Measurements from ENCODE around the gene TIMM10.

Gene TIMM10

GRCh38 chr11:57502870-57503269 lies 27.7 kb downstream of the TIMM10 start:
- DNase-seq (ENCODE audit: low spot score) = no peak

GRCh38 chr11:57502376-57502775 lies 28.2 kb downstream of the TIMM10 start:
- DNase-seq (ENCODE audit: low spot score) = no peak

GRCh38 chr11:57501953-57502352 lies 28.6 kb downstream of the TIMM10 start:
- no peak for DNase-seq (ENCODE audit: low spot score)

- DNase-seq (ENCODE audit: low spot score) = no peak
These were observed 29.6 kb downstream of the TIMM10 start for GRCh38 chr11:57500926-57501325.

DNA sequence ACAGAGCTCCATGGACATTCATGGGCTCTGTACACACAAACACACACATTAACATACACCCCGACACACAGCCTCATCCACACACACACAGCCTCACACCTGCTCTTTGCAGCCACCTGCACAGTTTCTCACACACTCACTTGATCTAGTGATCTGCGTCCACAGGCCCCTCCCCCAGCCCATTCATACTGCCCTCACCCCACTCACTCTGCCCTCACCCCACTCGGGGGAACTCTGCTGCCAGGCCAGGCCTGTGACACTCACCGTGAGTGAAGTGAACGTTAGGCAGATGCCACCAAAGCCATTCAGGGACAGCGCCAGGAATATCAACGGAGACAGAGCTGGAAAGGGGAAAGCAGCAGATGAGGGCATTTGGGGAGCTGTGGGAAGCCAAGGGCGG lies 30.0 kb downstream of the TIMM10 start:
- no peak for DNase-seq (ENCODE audit: low spot score)

GRCh38 chr11:57499983-57500461 lies 30.5 kb downstream of the TIMM10 start:
- no peak for DNase-seq (ENCODE audit: low spot score)

GRCh38 chr11:57499413-57499982 lies 31.1 kb downstream of the TIMM10 start:
- peak; percentile 96 for DNase-seq (ENCODE audit: low spot score)

GRCh38 chr11:57498540-57498939 lies 32.0 kb downstream of the TIMM10 start:
- no peak for DNase-seq (ENCODE audit: low spot score)

DNA sequence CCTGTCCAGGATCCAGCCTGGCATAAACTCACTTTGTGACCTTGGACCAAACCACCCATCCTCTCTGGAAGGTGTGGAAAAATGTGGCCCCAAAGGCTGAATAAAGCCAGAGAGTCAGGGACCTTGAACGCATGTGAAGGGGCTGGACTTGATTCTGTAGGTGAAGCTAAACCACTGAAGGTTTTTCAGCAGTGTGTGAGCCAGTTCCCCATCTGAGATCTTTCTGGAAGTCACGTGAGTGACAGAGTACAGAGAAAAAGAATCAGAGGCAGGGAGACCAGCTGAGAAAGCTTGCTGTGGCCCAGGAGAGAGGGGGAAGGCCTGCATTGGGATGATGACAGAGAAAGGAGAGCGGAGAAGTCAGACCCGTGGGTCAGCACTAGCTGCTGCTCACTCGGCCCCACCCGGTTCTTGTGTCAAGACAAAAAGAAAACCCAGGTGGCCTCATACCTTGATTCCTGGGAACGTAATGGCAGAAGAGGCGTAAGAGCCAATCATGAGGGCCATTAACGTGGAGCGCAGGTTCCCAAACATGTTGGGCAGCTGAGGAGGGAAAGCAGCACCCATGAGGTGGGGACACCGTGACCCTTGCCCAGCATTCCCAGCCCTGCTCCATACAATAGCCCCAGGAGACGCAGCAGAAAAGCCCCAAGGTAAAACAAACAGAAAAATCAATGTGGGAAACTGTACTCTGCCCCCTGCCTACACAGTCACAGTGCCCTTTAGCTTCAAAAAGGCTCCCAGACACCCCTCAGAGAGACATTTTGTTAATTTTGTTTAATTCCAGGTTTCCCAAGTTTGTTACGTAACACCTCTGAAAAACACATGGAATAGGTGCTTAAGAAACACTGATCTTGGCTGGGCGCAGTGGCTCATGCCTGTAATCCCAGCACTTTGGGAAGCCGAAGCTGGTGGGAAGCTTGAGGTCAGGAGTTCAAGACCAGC lies 33.0 kb downstream of the TIMM10 start:
- DNase-seq (ENCODE audit: low spot score) = no peak

DNA sequence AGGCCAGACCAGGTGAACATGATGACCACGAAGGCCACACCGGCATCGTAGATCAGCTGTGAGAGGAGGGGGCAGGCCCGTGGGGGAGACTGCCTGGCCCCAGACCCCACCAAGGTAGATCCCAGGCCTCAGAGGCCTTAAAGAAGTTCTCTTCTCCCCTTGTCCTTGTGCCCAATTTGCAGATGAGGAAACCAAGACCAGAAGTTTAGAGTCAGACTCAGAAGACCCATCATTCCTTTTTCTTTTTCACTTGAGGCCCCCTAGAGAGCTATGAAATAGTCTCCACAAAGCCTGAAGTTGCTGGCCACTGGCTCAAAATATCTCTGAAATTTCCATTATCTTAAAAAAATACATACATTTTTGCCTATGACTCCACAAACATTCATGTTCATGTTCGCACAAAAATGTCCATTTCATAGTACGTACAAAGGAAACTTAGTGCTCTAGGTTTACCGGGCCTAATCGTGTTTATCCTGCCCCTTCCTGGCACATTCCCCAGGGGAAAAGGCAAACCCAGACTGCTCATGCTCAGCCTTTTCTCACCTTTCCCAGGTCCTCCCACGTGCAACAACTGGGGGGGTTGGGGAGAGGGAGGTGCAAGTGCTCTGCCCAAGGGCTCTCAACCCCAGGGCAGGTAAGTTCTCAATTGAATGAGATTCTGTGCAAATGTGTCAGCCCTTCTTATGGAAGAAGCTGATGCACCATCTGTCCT lies 34.3 kb downstream of the TIMM10 start:
- no peak for DNase-seq (ENCODE audit: low spot score)

- DNase-seq (ENCODE audit: low spot score) = peak; percentile 80
These were observed 36.7 kb downstream of the TIMM10 start for GRCh38 chr11:57493507-57494503.

DNA sequence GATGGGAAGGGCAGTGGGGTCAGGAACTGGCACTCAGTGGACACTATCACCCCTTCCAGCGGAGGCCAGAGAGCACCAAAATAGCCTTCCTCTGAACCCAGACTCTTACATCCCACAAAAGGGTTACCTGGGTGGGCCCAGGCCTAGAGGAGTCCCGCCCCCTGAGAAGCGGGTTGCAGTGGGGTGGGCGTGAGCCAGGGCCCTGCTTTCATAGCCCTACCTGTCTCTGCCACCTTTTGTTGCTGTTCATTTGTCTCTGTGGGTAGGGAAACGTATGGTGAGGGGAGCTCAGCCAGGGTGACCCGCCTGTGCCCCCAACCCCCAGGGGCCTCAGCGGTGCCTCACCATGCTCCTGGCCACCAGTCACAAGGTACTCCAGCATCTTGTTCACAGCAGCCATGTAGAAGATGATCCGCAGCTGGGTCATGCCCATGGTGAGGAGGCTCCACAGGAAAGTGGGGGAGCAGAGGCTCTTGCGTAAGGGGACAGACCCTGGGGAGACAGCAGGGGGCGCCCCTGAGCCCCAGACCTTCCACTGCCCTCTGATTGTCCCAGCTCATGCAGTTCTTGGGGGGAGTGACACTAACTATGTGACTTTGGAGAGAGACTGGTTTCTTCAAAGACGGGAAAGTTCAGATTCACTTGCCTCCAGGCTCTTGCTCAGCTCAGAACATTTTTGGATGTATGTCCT lies 39.0 kb downstream of the TIMM10 start:
- DNase-seq (ENCODE audit: low spot score) = peak; percentile 76

DNA sequence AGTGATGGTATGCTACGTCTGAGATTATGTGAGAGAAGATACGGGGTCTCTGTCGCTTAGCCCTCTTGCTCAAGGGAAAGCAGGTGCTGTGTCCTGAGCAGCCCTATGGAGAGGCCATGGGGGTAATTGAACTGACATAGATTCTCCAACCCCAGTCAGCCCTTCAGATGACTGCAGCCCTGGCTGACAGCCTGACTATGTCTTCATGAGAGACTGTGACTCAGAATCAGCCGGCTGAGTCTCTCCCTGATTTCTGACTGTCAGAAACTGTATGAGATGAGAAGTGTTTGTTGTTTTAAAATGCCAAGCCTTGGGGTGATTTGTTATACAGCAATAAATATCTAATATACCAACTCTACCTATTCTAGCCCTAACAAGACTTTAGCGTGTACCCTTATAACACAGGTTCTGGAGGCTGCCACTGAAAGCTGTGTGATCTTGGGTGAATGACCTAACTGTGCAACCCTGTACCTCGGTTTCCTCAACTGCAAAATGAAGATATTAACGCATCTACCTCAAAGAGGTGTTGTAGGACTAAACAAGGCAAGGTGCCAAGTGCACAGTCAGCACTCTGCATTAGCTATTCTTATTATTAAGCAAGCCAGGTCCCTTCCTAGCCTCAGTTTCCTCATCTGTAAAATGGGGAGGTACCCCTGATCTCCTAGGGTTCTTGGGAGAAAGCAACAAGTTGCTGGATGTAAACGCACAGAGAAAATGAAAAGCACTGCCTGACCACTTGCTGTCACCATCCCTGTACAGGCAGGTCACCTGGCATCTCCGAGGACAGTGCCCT lies 39.9 kb downstream of the TIMM10 start:
- DNase-seq (ENCODE audit: low spot score) = no peak

- no peak for DNase-seq (ENCODE audit: low spot score)
These were observed 42.5 kb downstream of the TIMM10 start for GRCh38 chr11:57487920-57488659.

- no peak for DNase-seq (ENCODE audit: low spot score)
These were observed 43.4 kb downstream of the TIMM10 start for GRCh38 chr11:57487021-57487778.

- DNase-seq (ENCODE audit: low spot score) = no peak
These were observed 45.1 kb downstream of the TIMM10 start for GRCh38 chr11:57485217-57485990.

- DNase-seq (ENCODE audit: low spot score) = no peak
These were observed 46.3 kb downstream of the TIMM10 start for GRCh38 chr11:57484141-57484710.
